Breast epithelium (tissue), 3 donors: ENCODE data around the gene SHROOM3.

Experiments used
- POLR2A ChIP-seq: fragments of 450-650 bp; IDR thresholded peaks from one replicate; pipeline ENCODE4 v1.6.1; 2016; ENCODE audit warnings: antibody characterized with exemption, mild to moderate bottlenecking, moderate library complexity
- POLR2AphosphoS5 ChIP-seq, 3 donors: sonication (generic); formaldehyde crosslinking; IDR thresholded peaks; one replicate each; pipeline ENCODE4 v1.6.1; 2017; ENCODE audit warnings: antibody characterized with exemption in 3 of 3
- TF ChIP-seq, protein P1 (sequence below), 3 donors: fragments of 450-650 bp; IDR thresholded peaks; one replicate each; pipeline ENCODE4 v1.5.1; 2016 to 2017; ENCODE audit warnings: antibody characterized with exemption in 3 of 3, mild to moderate bottlenecking in 3 of 3, moderate library complexity in 3 of 3

DNA sequence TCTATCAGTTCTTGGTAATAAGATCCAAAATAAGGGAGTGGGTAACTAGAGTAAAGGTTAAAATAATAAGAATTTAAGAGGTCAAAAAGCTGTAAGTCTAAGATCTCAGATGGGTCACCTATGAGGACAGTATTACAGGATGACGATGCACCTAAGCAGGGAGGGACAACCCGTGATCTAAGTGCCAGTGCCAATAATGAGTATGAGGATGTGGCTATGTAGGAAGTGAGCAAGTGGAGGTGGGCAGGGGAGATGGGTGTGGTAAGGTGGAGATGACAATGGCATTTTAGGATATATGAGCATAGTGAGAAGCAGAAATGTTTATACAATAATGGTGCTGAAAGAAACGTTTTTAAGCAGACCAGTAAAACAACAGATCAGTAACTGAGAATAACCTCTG lies 33.4 kb upstream of the SHROOM3 start:
- TF ChIP-seq POLR2AphosphoS5 (IDR thresholded peaks at IDR 0.05) (no peak), POLR2A (no peak)
- TF ChIP-seq, protein P1, sequence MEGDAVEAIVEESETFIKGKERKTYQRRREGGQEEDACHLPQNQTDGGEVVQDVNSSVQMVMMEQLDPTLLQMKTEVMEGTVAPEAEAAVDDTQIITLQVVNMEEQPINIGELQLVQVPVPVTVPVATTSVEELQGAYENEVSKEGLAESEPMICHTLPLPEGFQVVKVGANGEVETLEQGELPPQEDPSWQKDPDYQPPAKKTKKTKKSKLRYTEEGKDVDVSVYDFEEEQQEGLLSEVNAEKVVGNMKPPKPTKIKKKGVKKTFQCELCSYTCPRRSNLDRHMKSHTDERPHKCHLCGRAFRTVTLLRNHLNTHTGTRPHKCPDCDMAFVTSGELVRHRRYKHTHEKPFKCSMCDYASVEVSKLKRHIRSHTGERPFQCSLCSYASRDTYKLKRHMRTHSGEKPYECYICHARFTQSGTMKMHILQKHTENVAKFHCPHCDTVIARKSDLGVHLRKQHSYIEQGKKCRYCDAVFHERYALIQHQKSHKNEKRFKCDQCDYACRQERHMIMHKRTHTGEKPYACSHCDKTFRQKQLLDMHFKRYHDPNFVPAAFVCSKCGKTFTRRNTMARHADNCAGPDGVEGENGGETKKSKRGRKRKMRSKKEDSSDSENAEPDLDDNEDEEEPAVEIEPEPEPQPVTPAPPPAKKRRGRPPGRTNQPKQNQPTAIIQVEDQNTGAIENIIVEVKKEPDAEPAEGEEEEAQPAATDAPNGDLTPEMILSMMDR (IDR thresholded peaks at IDR 0.05): no peak
